ENCODE data around the gene ARNT2.

The ARNT2 gene

DNA sequence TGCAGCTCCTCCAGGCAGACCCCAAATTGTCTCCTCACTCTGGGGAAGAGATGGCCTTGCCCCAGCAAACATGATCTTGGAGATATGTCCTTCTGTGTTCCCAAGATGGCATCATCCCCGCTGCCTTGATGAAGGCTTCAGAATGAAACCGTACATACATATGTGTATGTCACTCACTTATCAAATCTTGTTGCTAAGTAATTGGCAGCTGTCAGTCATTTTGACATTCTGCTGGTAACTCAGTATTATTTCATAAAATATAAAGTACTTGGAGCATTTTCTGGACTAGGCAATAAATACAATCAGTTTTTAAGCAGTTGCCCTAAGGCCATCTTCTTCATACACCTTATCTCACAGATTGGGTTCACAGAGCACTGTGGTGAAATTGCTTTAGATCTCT is 62.4 kb downstream of the ARNT2 start:
- Histone ChIP-seq H3K27me3 (ENCODE audit: control insufficient read depth in 1 of 2, insufficient read depth in 2 of 2, low read length in 2 of 2) (no peaks in the 10 kb centered on the region), H3K9me3 (ENCODE audit: control insufficient read depth in 2 of 2, low read length in 2 of 2) (no peaks in the 10 kb centered on the region), H3K4me3 (ENCODE audit: low read length in 2 of 2) (no peak overlapping the region), H3K27ac (ENCODE audit: low read length) (no peak overlapping the region), H3K9ac (ENCODE audit: low read length in 2 of 2) (no peak overlapping the region), H3K36me3 (ENCODE audit: control insufficient read depth in 2 of 2, insufficient read depth in 2 of 2, low read length in 2 of 2) (peaks cover 0 to 10% of the 10 kb centered on the region in 2 donors), H3K4me1 (ENCODE audit: control insufficient read depth, insufficient read depth, low read length) (no peaks in the 10 kb centered on the region)

DNA sequence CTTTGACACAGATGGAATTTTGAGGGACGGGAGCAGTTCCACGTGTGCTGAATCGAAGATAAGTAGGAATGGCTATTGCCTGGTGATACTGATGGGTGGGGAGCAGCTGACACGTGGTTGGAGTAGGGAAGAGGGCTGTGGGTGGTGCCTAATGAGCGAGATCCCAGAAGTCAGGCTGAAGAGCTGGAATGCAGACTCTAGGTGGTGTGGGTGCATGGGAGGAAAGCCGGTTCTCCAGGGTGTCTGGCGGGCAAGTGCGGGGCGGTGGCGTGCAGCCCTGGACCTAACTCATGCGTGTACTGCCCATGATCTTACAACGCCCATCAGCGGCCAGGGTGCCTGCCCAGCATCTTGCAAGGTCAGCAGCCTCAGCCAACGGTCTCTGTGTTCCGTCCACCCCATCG is 63.1 kb downstream of the ARNT2 start:
- Histone ChIP-seq H3K4me3 (ENCODE audit: low read length in 2 of 2) (no peak overlapping the region), H3K9ac (ENCODE audit: low read length in 2 of 2) (no peak overlapping the region), H3K36me3 (ENCODE audit: control insufficient read depth in 2 of 2, insufficient read depth in 2 of 2, low read length in 2 of 2) (peaks cover 0 to 10% of the 10 kb centered on the region in 2 donors), H3K9me3 (ENCODE audit: control insufficient read depth in 2 of 2, low read length in 2 of 2) (no peaks in the 10 kb centered on the region), H3K4me1 (ENCODE audit: control insufficient read depth, insufficient read depth, low read length) (no peaks in the 10 kb centered on the region), H3K27me3 (ENCODE audit: control insufficient read depth in 1 of 2, insufficient read depth in 2 of 2, low read length in 2 of 2) (no peaks in the 10 kb centered on the region), H3K27ac (ENCODE audit: low read length) (no peak overlapping the region)

DNA sequence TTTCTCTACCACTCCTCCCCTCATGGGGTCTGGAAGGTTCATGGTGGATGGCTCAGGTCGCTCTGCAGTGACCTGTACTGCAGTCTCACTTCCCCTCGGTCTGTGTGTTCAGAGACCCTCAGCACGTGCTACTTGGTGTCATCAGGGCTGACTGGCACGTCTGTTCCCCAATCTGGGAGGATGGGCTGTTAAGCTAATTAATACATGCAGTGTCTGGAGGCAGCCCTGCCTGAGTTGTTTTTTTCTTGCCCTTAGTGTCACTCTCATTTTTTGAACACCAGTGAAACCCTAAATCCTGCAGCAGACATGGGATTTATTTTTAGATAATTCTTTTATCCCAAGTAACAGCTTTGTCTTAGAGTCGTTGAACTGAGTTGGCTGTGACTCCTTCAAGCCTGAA is 64.6 kb downstream of the ARNT2 start:
- Histone ChIP-seq H3K9ac (ENCODE audit: low read length in 2 of 2) (no peak overlapping the region), H3K27ac (ENCODE audit: low read length) (no peak overlapping the region), H3K36me3 (ENCODE audit: control insufficient read depth in 2 of 2, insufficient read depth in 2 of 2, low read length in 2 of 2) (peaks cover under 1 to 10% of the 10 kb centered on the region in 2 donors)

DNA sequence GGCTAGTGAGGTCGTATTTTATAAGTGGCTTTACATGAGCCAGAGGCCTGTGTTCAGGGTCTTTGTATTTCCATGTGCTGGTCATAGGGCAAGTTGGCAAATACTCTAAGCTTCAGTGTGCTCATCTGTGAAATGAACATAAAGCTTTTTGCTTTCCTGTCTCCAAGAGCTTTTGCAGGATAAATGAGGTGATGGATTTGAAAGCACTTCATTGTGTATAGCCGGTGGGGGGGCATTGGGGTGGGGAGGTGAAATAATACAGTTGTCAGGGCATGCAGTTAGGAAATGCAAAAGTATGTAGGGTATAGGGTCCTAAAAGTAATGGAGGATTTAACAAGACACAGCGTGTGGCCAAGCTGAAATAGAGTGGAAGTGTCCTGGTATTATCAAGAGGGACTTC is 67.7 kb downstream of the ARNT2 start:
- Histone ChIP-seq H3K36me3 (ENCODE audit: control insufficient read depth in 2 of 2, insufficient read depth in 2 of 2, low read length in 2 of 2) (peaks cover 8 to 17% of the 10 kb centered on the region in 2 donors), H3K4me3 (ENCODE audit: low read length in 2 of 2) (no peak overlapping the region), H3K9ac (ENCODE audit: low read length in 2 of 2) (no peak overlapping the region), H3K9me3 (ENCODE audit: control insufficient read depth in 2 of 2, low read length in 2 of 2) (no peaks in the 10 kb centered on the region), H3K27me3 (ENCODE audit: control insufficient read depth in 1 of 2, insufficient read depth in 2 of 2, low read length in 2 of 2) (no peaks in the 10 kb centered on the region), H3K4me1 (ENCODE audit: control insufficient read depth, insufficient read depth, low read length) (no peaks in the 10 kb centered on the region), H3K27ac (ENCODE audit: low read length) (no peak overlapping the region)

More for the DNA sequence above, 64.6 kb downstream of the ARNT2 start:
- Histone ChIP-seq H3K4me3 (ENCODE audit: low read length in 2 of 2) (no peak overlapping the region), H3K27me3 (ENCODE audit: control insufficient read depth in 1 of 2, insufficient read depth in 2 of 2, low read length in 2 of 2) (no peaks in the 10 kb centered on the region), H3K4me1 (ENCODE audit: control insufficient read depth, insufficient read depth, low read length) (no peaks in the 10 kb centered on the region), H3K9me3 (ENCODE audit: control insufficient read depth in 2 of 2, low read length in 2 of 2) (no peaks in the 10 kb centered on the region)

DNA sequence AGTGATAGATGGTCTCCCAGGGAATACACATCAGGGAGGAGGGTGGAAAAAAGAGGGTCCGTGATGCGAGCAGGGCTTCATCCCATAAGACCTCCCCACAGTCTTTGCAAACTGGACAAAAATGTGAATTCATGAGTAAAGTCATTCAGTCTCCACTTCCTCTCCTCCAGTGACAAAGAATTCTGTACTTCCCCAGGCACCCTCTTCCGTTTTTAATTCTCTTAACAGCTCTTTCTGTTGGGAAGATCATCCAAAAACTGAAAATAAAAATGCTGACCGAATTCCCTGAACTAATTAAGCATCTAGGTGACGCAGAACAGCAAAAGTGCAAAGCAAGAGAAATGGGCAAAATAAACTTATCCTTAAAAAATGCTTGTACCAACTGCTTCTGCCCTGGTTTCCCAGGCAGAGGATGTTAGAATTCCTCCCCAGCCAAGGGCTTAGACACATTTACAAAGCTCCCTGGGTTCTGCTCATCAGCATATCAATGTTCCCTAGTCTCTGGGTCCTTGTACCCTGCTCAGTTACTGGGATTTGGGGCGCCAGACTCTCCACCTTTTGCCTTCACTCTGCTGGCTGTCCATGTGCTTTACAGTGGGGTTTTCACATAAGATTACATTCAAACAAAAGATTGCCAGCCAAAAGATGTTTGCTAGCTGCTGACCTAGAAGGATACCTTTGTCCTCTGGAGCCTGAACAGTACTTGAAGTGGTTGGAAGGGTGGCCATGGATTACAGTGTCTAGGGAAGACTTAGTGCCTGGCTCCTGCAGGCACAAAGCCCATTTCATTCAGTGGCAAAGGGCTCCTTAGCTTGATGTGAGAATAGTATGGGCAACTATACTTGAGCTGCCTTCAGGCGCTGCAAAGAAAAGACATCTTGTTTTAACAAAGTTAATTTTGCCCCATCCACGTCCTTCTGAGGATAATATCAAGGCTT is 69.4 kb downstream of the ARNT2 start:
- Histone ChIP-seq H3K4me3 (ENCODE audit: low read length in 2 of 2) (no peak overlapping the region), H3K27ac (ENCODE audit: low read length) (no peak overlapping the region), H3K9me3 (ENCODE audit: control insufficient read depth in 2 of 2, low read length in 2 of 2) (no peaks in the 10 kb centered on the region), H3K27me3 (ENCODE audit: control insufficient read depth in 1 of 2, insufficient read depth in 2 of 2, low read length in 2 of 2) (no peaks in the 10 kb centered on the region), H3K36me3 (ENCODE audit: control insufficient read depth in 2 of 2, insufficient read depth in 2 of 2, low read length in 2 of 2) (peaks cover 11 to 19% of the 10 kb centered on the region in 2 donors), H3K4me1 (ENCODE audit: control insufficient read depth, insufficient read depth, low read length) (no peaks in the 10 kb centered on the region), H3K9ac (ENCODE audit: low read length in 2 of 2) (no peak overlapping the region)

DNA sequence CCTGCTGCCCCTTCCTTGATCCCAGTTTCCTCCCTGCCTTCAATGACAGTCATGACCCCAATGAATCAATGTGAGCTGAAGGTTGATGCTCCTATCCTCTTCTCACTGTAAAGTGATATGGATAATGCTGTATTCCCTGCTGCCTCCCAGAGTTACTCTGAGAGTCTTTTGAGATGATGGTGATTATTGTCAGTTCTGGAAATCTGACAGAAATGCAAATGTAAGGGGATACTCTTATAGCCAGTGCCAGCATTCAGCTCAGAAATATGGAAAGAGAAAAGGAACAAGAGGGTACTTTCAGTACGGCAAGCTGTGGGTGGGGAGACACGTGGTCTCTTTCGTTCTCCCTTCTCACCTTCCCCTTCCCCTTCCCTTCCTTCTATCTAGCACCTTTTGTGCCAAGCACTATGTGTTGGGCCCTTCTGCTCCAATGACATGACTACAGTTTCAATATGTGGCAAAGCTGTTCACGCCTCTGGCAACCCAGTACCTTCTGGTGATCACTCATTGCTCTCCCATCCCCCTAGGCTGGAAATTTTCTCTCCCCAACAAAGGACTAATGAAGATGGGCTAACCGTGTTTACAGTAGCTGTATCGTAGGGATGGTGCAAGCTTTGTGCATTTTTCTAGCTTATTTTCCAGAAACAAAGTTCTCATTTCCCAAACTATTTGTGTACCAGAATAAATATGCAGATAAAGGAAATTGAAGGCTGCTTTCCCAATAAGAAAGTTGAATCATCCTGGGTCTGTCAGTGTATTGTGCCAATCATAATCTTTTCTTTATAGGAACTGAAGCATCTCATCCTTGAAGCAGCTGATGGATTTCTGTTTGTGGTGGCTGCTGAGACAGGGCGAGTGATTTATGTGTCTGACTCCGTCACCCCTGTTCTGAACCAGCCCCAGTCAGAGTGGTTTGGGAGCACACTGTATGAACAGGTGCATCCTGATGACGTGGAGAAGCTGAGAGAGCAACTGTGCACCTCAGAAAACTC is 70.3 kb downstream of the ARNT2 start:
- Histone ChIP-seq H3K4me1 (ENCODE audit: control insufficient read depth, insufficient read depth, low read length) (peaks cover 3% of the 10 kb centered on the region), H3K4me3 (ENCODE audit: low read length in 2 of 2) (no peak overlapping the region), H3K9ac (ENCODE audit: low read length in 2 of 2) (no peak overlapping the region), H3K9me3 (ENCODE audit: control insufficient read depth in 2 of 2, low read length in 2 of 2) (no peaks in the 10 kb centered on the region), H3K27me3 (ENCODE audit: control insufficient read depth in 1 of 2, insufficient read depth in 2 of 2, low read length in 2 of 2) (no peaks in the 10 kb centered on the region), H3K36me3 (ENCODE audit: control insufficient read depth in 2 of 2, insufficient read depth in 2 of 2, low read length in 2 of 2) (peaks cover 11 to 19% of the 10 kb centered on the region in 2 donors), H3K27ac (ENCODE audit: low read length) (no peak overlapping the region)

DNA sequence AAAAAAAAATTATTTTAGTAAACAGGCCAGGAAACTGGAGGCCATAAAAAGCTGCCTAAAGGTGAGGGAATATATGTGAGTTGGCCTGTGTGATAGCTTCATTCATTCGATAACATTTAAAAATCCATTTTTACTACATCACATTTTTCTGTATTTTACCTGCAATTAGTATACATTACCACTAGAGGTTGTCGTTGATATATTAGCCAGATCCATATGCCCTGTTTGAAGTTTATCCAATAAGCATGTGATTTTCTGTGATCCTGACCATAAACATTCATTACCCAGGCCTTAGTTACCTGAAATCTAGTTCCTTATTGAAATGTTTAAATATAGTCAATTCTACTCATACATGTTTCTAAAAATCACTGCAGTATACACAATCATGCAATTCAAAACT is 71.4 kb downstream of the ARNT2 start:
- Histone ChIP-seq H3K36me3 (ENCODE audit: control insufficient read depth in 2 of 2, insufficient read depth in 2 of 2, low read length in 2 of 2) (peaks cover 11 to 14% of the 10 kb centered on the region in 2 donors), H3K4me3 (ENCODE audit: low read length in 2 of 2) (no peak overlapping the region), H3K4me1 (ENCODE audit: control insufficient read depth, insufficient read depth, low read length) (peaks cover 12% of the 10 kb centered on the region), H3K27me3 (ENCODE audit: control insufficient read depth in 1 of 2, insufficient read depth in 2 of 2, low read length in 2 of 2) (no peaks in the 10 kb centered on the region), H3K27ac (ENCODE audit: low read length) (no peak overlapping the region), H3K9me3 (ENCODE audit: control insufficient read depth in 2 of 2, low read length in 2 of 2) (no peaks in the 10 kb centered on the region), H3K9ac (ENCODE audit: low read length in 2 of 2) (no peak overlapping the region)

DNA sequence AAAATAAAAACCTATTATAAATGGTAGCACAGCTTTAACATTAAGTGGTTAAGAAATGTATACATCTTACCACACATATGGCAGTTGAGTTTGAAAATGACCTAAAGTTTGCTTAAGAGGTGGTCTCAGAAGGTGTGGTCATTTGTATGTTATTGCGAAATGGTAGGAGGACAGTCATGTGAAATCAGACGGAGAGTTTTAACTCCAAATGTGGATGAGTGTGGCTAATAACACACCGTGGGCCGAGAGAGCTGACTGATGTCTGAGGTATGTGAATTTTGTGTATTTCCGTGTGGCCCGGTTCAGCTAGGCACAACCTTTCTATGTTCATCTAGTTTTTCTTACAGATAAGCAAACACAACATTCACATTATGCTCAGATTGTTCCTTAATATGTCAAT is 71.9 kb downstream of the ARNT2 start:
- Histone ChIP-seq H3K4me3 (ENCODE audit: low read length in 2 of 2) (no peak overlapping the region), H3K36me3 (ENCODE audit: control insufficient read depth in 2 of 2, insufficient read depth in 2 of 2, low read length in 2 of 2) (peaks cover 10 to 11% of the 10 kb centered on the region in 2 donors), H3K27me3 (ENCODE audit: control insufficient read depth in 1 of 2, insufficient read depth in 2 of 2, low read length in 2 of 2) (no peaks in the 10 kb centered on the region), H3K9ac (ENCODE audit: low read length in 2 of 2) (no peak overlapping the region), H3K9me3 (ENCODE audit: control insufficient read depth in 2 of 2, low read length in 2 of 2) (no peaks in the 10 kb centered on the region), H3K4me1 (ENCODE audit: control insufficient read depth, insufficient read depth, low read length) (peaks cover 17% of the 10 kb centered on the region), H3K27ac (ENCODE audit: low read length) (no peak overlapping the region)

DNA sequence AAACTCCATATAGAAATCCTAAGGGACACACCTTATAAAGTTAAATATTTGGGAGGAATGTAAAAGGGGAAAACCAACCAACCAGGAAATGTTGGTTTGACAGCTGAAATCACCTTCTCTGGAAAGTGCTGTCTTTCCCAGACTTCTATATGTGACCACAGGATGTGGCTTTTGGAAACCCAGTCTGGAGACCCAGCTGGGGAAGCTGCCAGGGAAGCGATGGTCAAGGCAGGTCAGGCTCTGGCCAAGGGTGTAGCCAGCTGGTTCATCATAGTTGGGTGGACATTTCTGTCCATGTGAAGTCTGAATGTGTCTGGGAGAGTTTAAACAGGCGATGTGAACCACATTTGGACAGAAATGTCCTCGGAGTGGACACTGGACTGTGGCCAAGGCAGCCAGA is 73.9 kb downstream of the ARNT2 start:
- Histone ChIP-seq H3K9ac (ENCODE audit: low read length in 2 of 2) (no peak overlapping the region), H3K36me3 (ENCODE audit: control insufficient read depth in 2 of 2, insufficient read depth in 2 of 2, low read length in 2 of 2) (peaks cover 10 to 11% of the 10 kb centered on the region in 2 donors), H3K27ac (ENCODE audit: low read length) (no peak overlapping the region), H3K27me3 (ENCODE audit: control insufficient read depth in 1 of 2, insufficient read depth in 2 of 2, low read length in 2 of 2) (no peaks in the 10 kb centered on the region), H3K4me1 (ENCODE audit: control insufficient read depth, insufficient read depth, low read length) (peaks cover 23% of the 10 kb centered on the region), H3K9me3 (ENCODE audit: control insufficient read depth in 2 of 2, low read length in 2 of 2) (no peaks in the 10 kb centered on the region), H3K4me3 (ENCODE audit: low read length in 2 of 2) (no peak overlapping the region)

DNA sequence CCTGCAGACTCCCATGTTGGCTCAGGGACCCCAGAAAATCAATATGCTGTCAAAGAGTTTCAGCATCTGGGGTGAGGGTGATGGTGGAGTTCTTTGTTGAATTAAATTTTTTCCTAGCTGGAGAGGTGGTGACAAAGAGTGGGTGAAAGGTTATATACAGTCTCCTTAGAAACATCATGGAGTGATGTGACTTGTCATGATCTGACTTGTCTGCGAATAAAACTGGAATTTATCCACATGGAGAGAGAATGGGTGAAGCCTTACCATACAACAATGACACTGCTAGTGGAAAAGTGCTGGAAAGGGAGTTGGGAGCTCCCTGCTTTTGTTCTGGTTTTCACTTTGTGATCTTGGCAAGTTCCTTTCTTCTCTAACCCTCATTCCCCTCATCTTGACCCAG is 75.0 kb downstream of the ARNT2 start:
- H3K27ac ChIP-seq (ENCODE audit: low read length) = no peak overlapping the region
- H3K4me3 ChIP-seq (ENCODE audit: low read length in 2 of 2) = no peak overlapping the region
- H3K27me3 ChIP-seq (ENCODE audit: control insufficient read depth in 1 of 2, insufficient read depth in 2 of 2, low read length in 2 of 2) = no peaks in the 10 kb centered on the region

More for the DNA sequence above, 75.0 kb downstream of the ARNT2 start:
- Histone ChIP-seq H3K9me3 (ENCODE audit: control insufficient read depth in 2 of 2, low read length in 2 of 2) (no peaks in the 10 kb centered on the region), H3K9ac (ENCODE audit: low read length in 2 of 2) (no peak overlapping the region), H3K36me3 (ENCODE audit: control insufficient read depth in 2 of 2, insufficient read depth in 2 of 2, low read length in 2 of 2) (peaks cover 9 to 10% of the 10 kb centered on the region in 2 donors), H3K4me1 (ENCODE audit: control insufficient read depth, insufficient read depth, low read length) (peaks cover 33% of the 10 kb centered on the region)
